RWPE2 (cell line): ENCODE measurements around the gene ALDH18A1.

Source experiments
- ATAC-seq: fragments of 200-7000 bp; cut with Tn5 transposase; 3 replicates; pipeline ENCODE4 v1.9.1; 2021; ENCODE audit warnings: low read depth
- DNase-seq: peaks from one replicate; pipeline ENCODE4 v3.0.0-alpha.2; 2020; ENCODE audit warnings: low spot score
- H3K27ac ChIP-seq: fragments of 450-650 bp; 2 replicates; pipeline ENCODE4 v1.5.1; 2017; ENCODE audit warnings: mild to moderate bottlenecking; ENCODE audit not compliant: poor library complexity, severe bottlenecking
- H3K27me3 ChIP-seq: fragments of 250-450 bp; sonication (Bioruptor Pico); 2 replicates; pipeline ENCODE4 v1.5.1; 2021; ENCODE audit warnings: mild to moderate bottlenecking, moderate library complexity; ENCODE audit not compliant: insufficient read depth, poor library complexity, severe bottlenecking
- H3K36me3 ChIP-seq: fragments of 250-450 bp; sonication (Bioruptor Pico); 2 replicates; pipeline ENCODE4 v1.5.1; 2020; ENCODE audit warnings: low read depth, mild to moderate bottlenecking, moderate library complexity
- H3K4me1 ChIP-seq: fragments of 250-450 bp; sonication (Bioruptor Pico); 2 replicates; pipeline ENCODE4 v1.5.1; 2021; ENCODE audit warnings: mild to moderate bottlenecking, moderate library complexity; ENCODE audit not compliant: insufficient read depth, poor library complexity, severe bottlenecking
- H3K4me3 ChIP-seq: fragments of 250-450 bp; sonication (Bioruptor Pico); 2 replicates; pipeline ENCODE4 v1.5.1; 2021; ENCODE audit warnings: mild to moderate bottlenecking, moderate library complexity; ENCODE audit not compliant: severe bottlenecking
- H3K9me3 ChIP-seq: fragments of 250-450 bp; sonication (Bioruptor Pico); 2 replicates; pipeline ENCODE4 v1.5.1; 2021; ENCODE audit warnings: mild to moderate bottlenecking, moderate library complexity; ENCODE audit not compliant: severe bottlenecking
- CTCF ChIP-seq: fragments of 450-650 bp; IDR thresholded peaks from one replicate; pipeline ENCODE4 v1.5.1; 2017; ENCODE audit warnings: mild to moderate bottlenecking, moderate library complexity; ENCODE audit not compliant: poor library complexity, severe bottlenecking

ALDH18A1 gene

GRCh38 chr10:95613330-95613729 is 43.2 kb downstream of the ALDH18A1 start:
- no peaks in the 10 kb centered on the region for H3K4me1 ChIP-seq
- DNase-seq = no peak
- no peak overlapping the region for H3K4me3 ChIP-seq
- H3K27me3 ChIP-seq = no peaks in the 10 kb centered on the region
- no peak for TF ChIP-seq CTCF
- no peak for ATAC-seq
- H3K27ac ChIP-seq = no peak overlapping the region
- peaks cover 82% of the 10 kb centered on the region for H3K36me3 ChIP-seq
- H3K9me3 ChIP-seq = no peaks in the 10 kb centered on the region

GRCh38 chr10:95610727-95611126 is 45.8 kb downstream of the ALDH18A1 start:
- Histone ChIP-seq H3K36me3 (peaks cover 71% of the 10 kb centered on the region), H3K27me3 (no peaks in the 10 kb centered on the region), H3K4me3 (no peak overlapping the region), H3K27ac (no peak overlapping the region), H3K4me1 (no peaks in the 10 kb centered on the region), H3K9me3 (no peaks in the 10 kb centered on the region)
- ATAC-seq (no peak), DNase-seq (no peak)
- no peak for TF ChIP-seq CTCF

- Histone ChIP-seq H3K9me3 (no peaks in the 10 kb centered on the region), H3K36me3 (peaks cover 42% of the 10 kb centered on the region), H3K27ac (no peak overlapping the region), H3K27me3 (no peaks in the 10 kb centered on the region), H3K4me1 (no peaks in the 10 kb centered on the region), H3K4me3 (no peak overlapping the region)
- ATAC-seq (no peak), DNase-seq (no peak)
- TF ChIP-seq CTCF = no peak
Observed at GRCh38 chr10:95606922-95607321, 49.6 kb downstream of the ALDH18A1 start.

- Histone ChIP-seq H3K4me1 (no peaks in the 10 kb centered on the region), H3K4me3 (no peak overlapping the region), H3K9me3 (no peaks in the 10 kb centered on the region), H3K36me3 (peaks cover 28% of the 10 kb centered on the region), H3K27me3 (no peaks in the 10 kb centered on the region), H3K27ac (no peak overlapping the region)
- TF ChIP-seq CTCF = no peak
- DNase-seq (no peak), ATAC-seq (no peak)
Observed at GRCh38 chr10:95605163-95605562, 51.3 kb downstream of the ALDH18A1 start.

GRCh38 chr10:95604630-95605029 is 51.9 kb downstream of the ALDH18A1 start:
- no peaks in the 10 kb centered on the region for H3K4me1 ChIP-seq
- ATAC-seq = no peak
- DNase-seq = no peak
- H3K27ac ChIP-seq = no peak overlapping the region
- no peak overlapping the region for H3K4me3 ChIP-seq
- no peak for TF ChIP-seq CTCF
- H3K9me3 ChIP-seq = no peaks in the 10 kb centered on the region
- H3K27me3 ChIP-seq = no peaks in the 10 kb centered on the region
- H3K36me3 ChIP-seq = peaks cover 22% of the 10 kb centered on the region
